Tibial artery (tissue), 4 donors: ENCODE data around the gene FAM124B.

Source experiments
- DNase-seq, 2 donors: peaks; one replicate each; pipeline ENCODE4 v3.0.0-alpha.2; 2019
- H3K27ac ChIP-seq, 2 donors: fragments of 200-600 bp; sonication (generic) in 1 of 2; 1 replicate in 1 of 2; 2 replicates in 1 of 2; pipeline ENCODE4 v1.5.1; 2018 to 2019; ENCODE audit warnings: mild to moderate bottlenecking in 1 of 2
- H3K27me3 ChIP-seq, 2 donors: fragments of 200-600 bp; sonication (generic) in 1 of 2; one replicate each; pipeline versions ENCODE4 v1.5.1 to v1.6.0; 2016 to 2019
- H3K36me3 ChIP-seq, 3 donors: fragments of 200-600 bp; sonication (generic) in 2 of 3; one replicate each; pipeline ENCODE4 v1.5.1; 2016 to 2019; ENCODE audit warnings: mild to moderate bottlenecking in 2 of 3
- H3K4me1 ChIP-seq, 4 donors: fragments of 200-600 bp; sonication (generic) in 2 of 4; 1 replicate in 3 of 4; 2 replicates in 1 of 4; pipeline ENCODE4 v1.5.1; 2016 to 2019
- H3K4me3 ChIP-seq, 2 donors: fragments of 200-600 bp; sonication (generic) in 1 of 2; 1 replicate in 1 of 2; 2 replicates in 1 of 2; pipeline ENCODE4 v1.5.1; 2018 to 2019; ENCODE audit warnings: mild to moderate bottlenecking in 2 of 2
- H3K9me3 ChIP-seq, 3 donors: fragments of 200-600 bp; sonication (generic) in 1 of 3; one replicate each; pipeline ENCODE4 v1.5.1; 2016 to 2019
- CTCF ChIP-seq, 2 experiments: fragments of 200-600 bp in 1 of 2; fragments of 450-650 bp in 1 of 2; IDR thresholded peaks; one replicate each; pipeline ENCODE4 v1.5.1; 2017 to 2019; ENCODE audit warnings: antibody characterized with exemption in 2 of 2, mild to moderate bottlenecking in 1 of 2, moderate library complexity in 1 of 2
- intact Hi-C: fragments of 100-400 bp; cut with DNase I; formaldehyde crosslinking; loops from one replicate; pipeline ENCODE4 v1.15.0; 2023; ENCODE audit warnings: low total_unique reads

The FAM124B gene

GRCh38 chr2:224369028-224369632 lies 32.8 kb downstream of the FAM124B start:
- Histone ChIP-seq H3K9me3 (no peaks in the 10 kb centered on the region), H3K4me3 (no peak overlapping the region), H3K36me3 (no peaks in the 10 kb centered on the region), H3K4me1 (no peaks in the 10 kb centered on the region), H3K27ac (no peak overlapping the region), H3K27me3 (no peaks in the 10 kb centered on the region)
- intact Hi-C loops = no loop called here
- no peak for DNase-seq
- peak; percentile 43 to 47 for TF ChIP-seq CTCF (IDR thresholded peaks at IDR 0.05)

- intact Hi-C loops = no loop called here
- TF ChIP-seq CTCF (IDR thresholded peaks at IDR 0.05) = no peak
- no peak for DNase-seq
- Histone ChIP-seq H3K36me3 (no peaks in the 10 kb centered on the region), H3K9me3 (no peaks in the 10 kb centered on the region), H3K4me1 (no peaks in the 10 kb centered on the region), H3K27me3 (no peaks in the 10 kb centered on the region), H3K27ac (no peak overlapping the region), H3K4me3 (no peak overlapping the region)
Observed at GRCh38 chr2:224366267-224366844, 35.6 kb downstream of the FAM124B start.

- intact Hi-C loops = no loop called here
- H3K4me3 ChIP-seq = no peak overlapping the region
- H3K4me1 ChIP-seq = no peaks in the 10 kb centered on the region
- no peak overlapping the region for H3K27ac ChIP-seq
- no peaks in the 10 kb centered on the region for H3K27me3 ChIP-seq
- DNase-seq = no peak
- no peaks in the 10 kb centered on the region for H3K9me3 ChIP-seq
- H3K36me3 ChIP-seq = no peaks in the 10 kb centered on the region
- TF ChIP-seq CTCF (IDR thresholded peaks at IDR 0.05) = no peak
Observed at GRCh38 chr2:224365331-224365730, 36.6 kb downstream of the FAM124B start.

GRCh38 chr2:224363281-224363680 lies 38.6 kb downstream of the FAM124B start:
- no peaks in the 10 kb centered on the region for H3K9me3 ChIP-seq
- intact Hi-C loops = no loop called here
- TF ChIP-seq CTCF (IDR thresholded peaks at IDR 0.05) = no peak
- no peak overlapping the region for H3K4me3 ChIP-seq
- H3K36me3 ChIP-seq = no peaks in the 10 kb centered on the region
- H3K4me1 ChIP-seq = no peaks in the 10 kb centered on the region
- H3K27ac ChIP-seq = no peak overlapping the region
- no peaks in the 10 kb centered on the region for H3K27me3 ChIP-seq
- DNase-seq = no peak

- no peak overlapping the region for H3K27ac ChIP-seq
- no peaks in the 10 kb centered on the region for H3K9me3 ChIP-seq
- H3K4me3 ChIP-seq = no peak overlapping the region
- no peak for DNase-seq
- intact Hi-C loops = no loop called here
- no peaks in the 10 kb centered on the region for H3K36me3 ChIP-seq
- H3K27me3 ChIP-seq = no peaks in the 10 kb centered on the region
- TF ChIP-seq CTCF (IDR thresholded peaks at IDR 0.05) = no peak
- H3K4me1 ChIP-seq = no peaks in the 10 kb centered on the region
Observed at GRCh38 chr2:224362094-224362493, 39.8 kb downstream of the FAM124B start.
